Stimulated activated CD8-positive, alpha-beta memory T cell treated with anti-CD3 and anti-CD28 coated beads, Interleukin-4, amount 100 ng/mL, for 48 hours (primary cell): ENCODE measurements around the gene CBY2.
"Not testable (repeated sequence)": the region's sequence is repeated elsewhere in the genome, so short reads cannot be mapped to it uniquely, and the experiment has no call there.

Experiments
- DNase-seq: peaks from one replicate; pipeline ENCODE4 v3.0.0-alpha.2; 2020

The CBY2 gene

DNA sequence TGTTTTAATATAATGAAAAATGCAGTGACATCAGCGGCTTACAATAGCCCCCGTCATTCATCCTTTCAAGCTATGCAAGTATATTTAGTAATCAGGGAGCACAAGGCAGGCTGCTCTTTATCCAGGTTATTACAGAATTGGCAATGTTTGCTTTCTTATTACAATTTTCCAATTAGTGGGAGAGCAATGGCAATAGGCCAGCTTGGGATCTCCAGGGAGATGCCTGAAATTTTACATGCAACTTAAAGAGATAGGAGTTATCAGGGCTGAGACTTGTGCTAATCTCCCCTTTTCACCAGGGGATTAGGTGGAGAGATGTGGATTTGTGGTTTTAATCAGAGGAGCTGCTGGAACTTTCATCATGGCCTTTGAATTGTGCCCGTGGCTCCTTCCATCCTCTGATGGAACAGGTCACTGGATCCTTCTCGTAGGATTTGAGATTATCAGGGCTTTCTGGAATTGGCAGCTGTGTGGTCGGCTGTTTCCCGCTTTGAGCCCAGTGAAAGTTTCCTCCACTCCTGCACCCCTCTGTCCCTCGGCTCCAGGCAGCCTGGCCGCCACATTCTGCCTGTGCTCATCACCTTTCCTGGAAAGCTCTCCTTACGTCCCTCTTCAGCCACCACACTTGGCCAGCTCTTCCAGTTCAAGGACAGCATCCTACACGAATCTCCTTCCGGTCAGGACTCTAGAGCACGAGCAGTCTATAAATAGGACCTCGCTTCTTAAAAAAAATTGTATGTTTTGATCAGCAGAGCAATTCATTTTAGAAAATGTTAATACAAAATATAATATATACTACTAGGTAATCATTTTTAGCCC lies 47.0 kb downstream of the CBY2 start:
- no peak for DNase-seq

DNA sequence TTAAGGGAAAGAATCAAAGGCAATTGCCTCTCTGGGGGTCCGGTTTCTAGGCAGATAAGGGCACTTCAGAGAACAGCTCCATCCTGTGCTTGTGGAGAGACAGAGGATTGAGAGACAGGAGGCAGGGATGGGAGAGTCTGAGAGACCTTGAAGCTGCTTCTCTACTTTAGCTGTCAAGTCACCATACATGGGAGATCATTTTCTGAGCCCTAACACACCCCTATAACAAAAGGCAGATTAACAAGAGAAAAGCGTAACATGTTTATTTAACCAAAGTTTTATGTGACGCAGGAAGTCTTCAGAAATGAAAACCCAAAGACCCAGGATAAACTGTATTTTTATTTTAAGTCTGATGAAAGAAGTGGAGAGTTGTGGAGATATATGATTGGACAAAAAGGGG lies 48.4 kb downstream of the CBY2 start:
- DNase-seq: no peak

DNA sequence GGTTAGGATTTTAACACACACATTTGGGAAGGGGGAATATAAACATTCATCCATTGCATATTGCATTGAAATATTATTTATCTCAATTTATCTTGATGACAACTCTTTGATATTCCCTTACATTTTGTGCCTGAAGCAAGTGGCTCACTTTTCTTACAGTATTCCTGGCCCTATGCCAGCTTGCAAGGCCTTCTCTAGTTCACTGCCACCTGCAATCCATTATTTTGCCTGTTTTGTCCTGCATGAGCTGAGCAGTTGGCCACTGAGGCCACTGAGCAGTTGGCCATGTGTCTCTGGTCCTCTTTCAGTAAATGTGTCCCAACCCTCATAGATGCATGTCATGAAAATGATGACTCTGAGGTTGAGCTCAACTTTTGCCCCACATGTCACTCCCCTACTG lies 49.8 kb downstream of the CBY2 start:
- DNase-seq: no peak

DNA sequence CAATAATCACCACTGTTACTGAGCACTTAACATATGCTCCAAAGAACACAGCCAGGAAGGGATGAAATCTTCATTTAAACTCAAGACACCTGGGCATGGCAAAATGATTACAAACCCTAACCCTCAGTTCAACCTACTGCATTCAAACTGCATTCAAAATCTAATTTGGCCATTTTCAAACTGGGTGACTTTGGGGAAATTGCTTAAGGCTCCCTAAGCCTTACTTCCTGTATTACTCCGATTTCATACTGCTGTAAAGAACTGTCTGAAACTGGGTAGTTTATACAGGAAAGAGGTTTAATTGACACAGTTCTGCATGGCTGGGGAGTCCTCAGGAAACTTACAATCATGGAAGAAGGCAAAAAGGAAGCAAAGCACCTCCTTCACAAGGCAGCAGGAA lies 50.4 kb downstream of the CBY2 start:
- no peak for DNase-seq

DNA sequence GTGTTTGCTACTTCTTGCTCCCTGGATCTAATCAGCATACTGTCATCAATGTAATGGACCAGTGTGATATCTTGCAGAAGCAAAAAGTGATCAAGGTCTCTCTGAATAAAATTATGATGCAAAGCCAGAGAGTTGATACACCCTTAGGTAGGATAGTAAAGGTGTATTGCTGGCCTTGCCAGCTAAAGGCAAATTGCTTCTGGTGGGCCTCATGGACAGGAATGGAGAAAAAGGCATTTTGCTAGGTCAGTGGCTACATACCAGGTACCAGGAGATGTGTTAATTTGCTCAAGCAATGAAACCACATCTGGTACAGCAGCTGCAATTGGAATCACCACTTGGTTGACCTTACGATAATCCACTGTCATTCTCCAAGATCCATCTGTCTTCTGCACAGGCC lies 54.4 kb downstream of the CBY2 start:
- not testable (repeated sequence) for DNase-seq

DNA sequence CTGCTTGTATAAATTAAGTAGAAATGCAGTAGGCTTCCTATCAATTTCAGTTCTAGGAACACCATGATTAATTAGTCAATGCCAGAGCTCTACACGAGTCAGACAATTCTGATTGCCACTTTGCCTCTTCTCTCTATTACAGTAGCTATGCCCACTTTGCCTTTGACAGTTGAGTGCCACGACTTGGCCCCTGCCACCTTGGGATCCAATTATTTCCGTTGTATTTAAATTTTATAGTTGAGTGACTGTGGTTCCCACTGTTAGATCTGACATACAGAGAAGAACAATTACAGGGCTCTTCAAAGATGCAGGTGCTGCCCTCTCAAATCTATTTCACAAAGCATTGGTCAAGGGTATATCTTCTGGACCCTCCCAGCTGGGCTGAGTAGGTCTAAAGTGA lies 55.5 kb downstream of the CBY2 start:
- DNase-seq: not testable (repeated sequence)

DNA sequence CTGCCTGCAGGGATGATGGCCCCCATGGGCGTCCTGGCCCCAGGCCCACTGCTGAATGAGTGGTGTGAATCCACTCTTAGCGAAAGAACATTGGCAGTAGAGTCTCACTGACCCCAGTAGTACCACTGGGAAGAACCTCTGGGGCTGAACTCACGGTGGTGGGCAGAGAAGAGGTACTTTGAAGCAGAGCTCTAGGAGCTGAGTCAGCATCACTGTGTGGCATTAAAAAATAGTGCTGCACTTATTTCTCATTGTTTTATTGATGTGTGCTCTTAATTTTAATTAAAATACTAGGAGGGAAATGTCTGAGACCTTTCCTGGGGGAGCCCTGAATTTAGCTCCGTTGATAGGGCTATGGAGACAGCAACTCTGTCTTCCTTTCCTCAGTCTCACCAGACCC lies 61.3 kb downstream of the CBY2 start:
- no peak for DNase-seq
